GM23248 (cell line): ENCODE results near the gene WDR72.

Experiments used
- EZH2 ChIP-seq: fragments of 200-600 bp; sonication (generic); IDR thresholded peaks from 2 replicates; pipeline ENCODE4 v1.6.1; 2018; ENCODE audit warnings: antibody characterized with exemption, mild to moderate bottlenecking; ENCODE audit not compliant: insufficient read depth, poor library complexity, severe bottlenecking
- EZH2phosphoT487 ChIP-seq: fragments of 200-600 bp; sonication (generic); IDR thresholded peaks from 2 replicates; pipeline ENCODE4 v1.6.1; 2018; ENCODE audit warnings: antibody characterized with exemption, moderate library complexity, mild to moderate bottlenecking, low read depth; ENCODE audit not compliant: insufficient read depth

DNA sequence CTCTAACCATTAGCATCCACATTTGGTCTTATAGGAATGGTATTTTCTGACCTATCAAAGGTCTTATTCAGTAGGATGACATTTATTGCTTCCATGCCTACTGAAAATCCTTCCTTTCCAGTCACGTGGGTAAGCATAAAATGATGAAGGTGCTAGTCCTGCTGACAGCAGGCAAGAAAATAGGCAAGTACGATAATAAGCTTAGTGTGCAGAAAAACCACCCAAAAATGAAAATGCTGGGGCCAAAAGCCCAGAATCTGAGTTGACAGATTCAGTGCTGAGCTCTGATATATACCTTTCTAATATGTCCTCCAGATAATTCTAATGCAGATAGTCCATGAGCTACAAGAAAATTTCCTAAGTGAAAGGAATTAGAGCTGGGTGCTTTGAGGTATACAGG lies 194.8 kb downstream of the WDR72 start:
- TF ChIP-seq EZH2: no peak
- no peak for TF ChIP-seq EZH2phosphoT487
